Measurements from ENCODE around the gene NDUFB5. TPM values are rescaled to one million over a fixed set of nuclear protein-coding genes. Genes with fewer than 3 reads are reported as not detected.

The NDUFB5 gene
- total RNA-seq, 1 experiment from 2014 or later = 78.9 TPM

DNA sequence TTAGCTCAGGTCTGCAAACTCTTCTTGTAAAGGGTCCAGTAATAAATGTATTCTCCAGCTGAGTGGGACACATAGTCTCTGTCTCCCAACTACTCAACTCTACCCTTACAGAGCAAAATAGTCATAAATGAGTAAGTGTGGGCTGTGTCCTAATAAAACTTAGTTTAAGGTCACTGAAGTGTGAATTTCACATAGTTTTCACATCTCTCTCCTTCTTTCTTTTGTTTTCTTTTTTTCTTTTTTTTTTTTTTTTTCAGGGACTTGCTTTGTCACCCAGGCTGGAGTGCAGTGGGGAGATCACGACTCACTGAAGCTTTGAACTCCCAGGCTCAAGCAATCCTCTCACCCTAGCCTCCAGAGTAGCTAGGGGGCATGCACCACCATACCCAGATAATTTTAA is 43.8 kb upstream of the NDUFB5 start:
- Histone ChIP-seq H3K9ac (ENCODE audit: extremely low read depth, insufficient read length, low read length) (no peak overlapping the region), H3K9me3 (ENCODE audit: control insufficient read depth, low read depth, low read length) (no peaks in the 10 kb centered on the region)
- no peaks in the 10 kb centered on the region for H3K9me3 Mint-ChIP-seq

More for the DNA sequence above, 43.8 kb upstream of the NDUFB5 start:
- Histone ChIP-seq H2BK12ac (ENCODE audit: insufficient read length, low read depth, low read length) (no peak overlapping the region), H3K79me1 (ENCODE audit: insufficient read depth, low read depth, low read length, poor library complexity, severe bottlenecking) (peaks cover 11% of the 10 kb centered on the region), H3K4me1 (ENCODE audit: insufficient read depth, low read length) (no peaks in the 10 kb centered on the region), H3K14ac (ENCODE audit: insufficient read depth, low read length) (no peak overlapping the region), H2BK5ac (ENCODE audit: insufficient read length, low read length) (no peak overlapping the region), H3K27ac (ENCODE audit: insufficient read length, low read depth, low read length) (no peak overlapping the region), H3K27me3 (ENCODE audit: insufficient read depth, low read length) (no peaks in the 10 kb centered on the region), H3K23ac (ENCODE audit: insufficient read length, low read depth, low read length) (no peak overlapping the region), H4K20me1 (ENCODE audit: control insufficient read depth, insufficient read depth, insufficient read length) (no peaks in the 10 kb centered on the region), H2BK15ac (ENCODE audit: low read depth, low read length) (no peak overlapping the region), H2AK5ac (ENCODE audit: insufficient read length, low read length) (no peak overlapping the region), H3K79me2 (ENCODE audit: insufficient read depth, low read length) (peaks cover 7% of the 10 kb centered on the region; the same call in 1 of the 2 replicates), H4K91ac (ENCODE audit: insufficient read length, low read depth, low read length) (no peak overlapping the region), H2AFZ (ENCODE audit: low read length) (no peak overlapping the region), H4K5ac (ENCODE audit: insufficient read length, low read depth, low read length) (no peak overlapping the region), H3K4me2 (ENCODE audit: insufficient read depth, insufficient read length, low read length) (no peak overlapping the region), H3K56ac (ENCODE audit: insufficient read length, low read depth, low read length) (no peak overlapping the region), H2BK20ac (ENCODE audit: low read depth, low read length, poor library complexity, severe bottlenecking) (no peak overlapping the region), H2BK120ac (ENCODE audit: low read depth, low read length, poor library complexity, severe bottlenecking) (no peak overlapping the region), H4K8ac (replicated peaks; ENCODE audit: insufficient read length, low read depth, low read length) (no peak overlapping the region), H3K18ac (ENCODE audit: insufficient read length, low read depth, low read length) (no peak overlapping the region), H3K23me2 (ENCODE audit: insufficient read length, low read depth, low read length, poor library complexity, severe bottlenecking) (peaks cover 5% of the 10 kb centered on the region), H3K4ac (ENCODE audit: low read depth, low read length) (no peak overlapping the region), H3T11ph (ENCODE audit: low read length) (no peak overlapping the region)
- no peak for TF ChIP-seq CTCF (conservative IDR thresholded peaks at IDR 0.05)
- DNase-seq = no peak
- H3K4me3 Mint-ChIP-seq = no peak overlapping the region
- WGBS (ENCODE audit: extremely low coverage, insufficient read length, low lambda C conversion rate) = no CpG with 5 or more reads among the region's 1 CpG
- H3K27me3 Mint-ChIP-seq (ENCODE audit: low read depth) = no peaks in the 10 kb centered on the region
- H3K36me3 Mint-ChIP-seq (ENCODE audit: insufficient read depth in 1 of 3, low read depth in 3 of 3) = no peaks in the 10 kb centered on the region
- no peak overlapping the region for H3K27ac Mint-ChIP-seq
- H3K4me1 Mint-ChIP-seq = peaks cover 5 to 8% of the 10 kb centered on the region in 2 experiments

Data from H9 (cell line).